ENCODE results near the gene GALNTL6. TPM values are rescaled to one million over a fixed set of nuclear protein-coding genes. Genes with fewer than 3 reads are reported as not detected.

The GALNTL6 gene
- total and polyA plus RNA-seq, 2 of the 4 experiments (the other 2 are of a cell fraction) = under 0.01 TPM; not detected in 1

GRCh38 chr4:172780566-172781081, 967.4 kb downstream of the GALNTL6 start:
- Histone ChIP-seq H3K18ac (ENCODE audit: low read depth, low read length) (no peak overlapping the region), H3K56ac (ENCODE audit: extremely low read depth, insufficient read depth, low read length) (no peak overlapping the region), H2AK5ac (ENCODE audit: low read depth, low read length) (no peak overlapping the region), H2AK9ac (replicated peaks; ENCODE audit: low read depth, low read length, poor library complexity) (no peak overlapping the region), H3K36me3 (ENCODE audit: control insufficient read depth, insufficient read depth, low read length) (no peaks in the 10 kb centered on the region), H3K9me3 (ENCODE audit: control insufficient read depth, insufficient read depth, low read length) (no peaks in the 10 kb centered on the region), H2AFZ (replicated peaks; ENCODE audit: low read length, poor library complexity) (no peak overlapping the region), H3K23ac (ENCODE audit: low read depth, low read length) (no peak overlapping the region), H2BK5ac (ENCODE audit: low read depth, low read length, poor library complexity, severe bottlenecking) (no peak overlapping the region), H4K91ac (ENCODE audit: insufficient read depth, low read depth, low read length) (peak overlapping the region; percentile 16; the same call in 1 of the 2 replicates), H3K9me1 (ENCODE audit: insufficient read depth, low read length) (no peaks in the 10 kb centered on the region), H4K20me1 (ENCODE audit: insufficient read depth, low read length) (no peaks in the 10 kb centered on the region), H3K14ac (replicated peaks; ENCODE audit: low read depth, low read length) (no peak overlapping the region), H4K5ac (ENCODE audit: low read depth, low read length) (no peak overlapping the region), H3K27me3 (ENCODE audit: control insufficient read depth, insufficient read depth, low read length) (no peaks in the 10 kb centered on the region), H2BK15ac (ENCODE audit: low read depth, low read length) (no peak overlapping the region), H3K27ac (ENCODE audit: insufficient read depth, low read length) (no peak overlapping the region), H3K4me2 (ENCODE audit: low read depth, low read length) (no peak overlapping the region), H3K9ac (ENCODE audit: low read depth, low read length) (no peak overlapping the region), H3K4me3 (ENCODE audit: insufficient read depth, low read depth, low read length) (no peak overlapping the region), H3K4ac (ENCODE audit: low read depth, low read length) (no peak overlapping the region), H2BK20ac (ENCODE audit: low read depth, low read length) (peak overlapping the region; percentile 23; the same call in 1 of the 2 replicates), H3K4me1 (ENCODE audit: control insufficient read depth, insufficient read depth, low read length) (peaks cover 5% of the 10 kb centered on the region), H4K8ac (ENCODE audit: low read depth in 2 of 2, low read length in 2 of 2) (no peak overlapping the region), H2BK120ac (ENCODE audit: low read depth, low read length) (0 out of 2 replicates have a peak overlapping the region, but pooled peaks have one; percentile 10), H3K79me1 (ENCODE audit: low read depth in 1 of 2, low read length in 2 of 2) (no peaks in the 10 kb centered on the region)
- ChIA-PET POLR2A (ENCODE audit: unreplicated experiment) (no interaction called here), CTCF (no interaction called here)
- in situ Hi-C loops (cut with MboI; ENCODE audit: low sequenced_read_pairs) = no loop called here
- dilution Hi-C loops (cut with HindIII; ENCODE audit: low sequenced_read_pairs, unreplicated experiment) = no loop called here
- no TSS peak for BruUV-seq (replicated peaks)
- ATAC-seq (ENCODE audit: low read depth) (no peak), DNase-seq (no peak)
- no peak for TF ChIP-seq NFE2L2 (IDR thresholded peaks at IDR 0.05; ENCODE audit: low read depth, low read length)
- intact Hi-C loops (cut with micrococcal nuclease) = no loop called here
- no CpG with 5 or more reads among the region's 3 CpGs for WGBS, 2 experiments (ENCODE audit: extremely low coverage in 2 of 2, insufficient read length in 1 of 2)
